Activated T-cell treated with anti-CD3 and anti-CD28 coated beads, Interleukin-2, amount 50 U/mL, for 72 hours (primary cell): Measurements from ENCODE around the gene CRACR2A. TPM values are rescaled to one million over a fixed set of nuclear protein-coding genes. Genes with fewer than 3 reads are reported as not detected.

Source experiments
- ATAC-seq, 2 donors: fragments of 150-1000 bp; cut with Tn5 transposase; replicated peaks in 1 of 2; 2 replicates each; pipeline ENCODE4 v1.10.0; 2021; ENCODE audit warnings: moderate library complexity in 2 of 2, mild to moderate bottlenecking in 1 of 2
- DNase-seq, 2 donors: peaks; one replicate each; pipeline ENCODE4 v3.0.0; 2021 to 2022; ENCODE audit warnings: mixed read lengths in 1 of 2
- H3K27ac Mint-ChIP-seq: one replicate; pipeline ENCODE4 v1.8.0; 2022; ENCODE audit warnings: mild to moderate bottlenecking, moderate library complexity, mixed read lengths
- H3K27me3 Mint-ChIP-seq: one replicate; pipeline ENCODE4 v1.8.0; 2022; ENCODE audit warnings: low read depth, mixed read lengths
- H3K36me3 Mint-ChIP-seq, 2 donors: one replicate each; pipeline ENCODE4 v1.8.0; 2022; ENCODE audit warnings: mixed read lengths in 2 of 2, mild to moderate bottlenecking in 1 of 2; ENCODE audit not compliant: insufficient read depth in 2 of 2
- H3K4me1 Mint-ChIP-seq: one replicate; pipeline ENCODE4 v1.8.0; 2022; ENCODE audit warnings: low read depth, mixed read lengths
- H3K4me3 Mint-ChIP-seq, 2 donors: one replicate each; pipeline ENCODE4 v1.8.0; 2022; ENCODE audit warnings: mild to moderate bottlenecking in 2 of 2, mixed read lengths in 2 of 2, moderate library complexity in 2 of 2
- H3K9me3 Mint-ChIP-seq, 2 donors: one replicate each; pipeline ENCODE4 v1.8.0; 2022; ENCODE audit warnings: mixed read lengths in 2 of 2
- total RNA-seq, 2 donors: library from RNA; stranded (reverse); gene quantifications; one replicate each; pipeline ENCODE4 v1.2.3, GENCODE V29; 2022

CRACR2A gene
- total RNA-seq, 2 donors from 2014 or later, result 20.0 to 25.5 TPM

- Mint-ChIP-seq H3K9me3 (no peaks in the 10 kb centered on the region), H3K27ac (no peak overlapping the region), H3K4me3 (no peak overlapping the region), H3K4me1 (peaks cover 12% of the 10 kb centered on the region), H3K36me3 (no peaks in the 10 kb centered on the region), H3K27me3 (no peaks in the 10 kb centered on the region)
- ATAC-seq, result no peak
- no peak for DNase-seq
These were observed 119.5 kb downstream of the CRACR2A start for GRCh38 chr12:3633396-3633795.

- H3K27ac Mint-ChIP-seq, result peak overlapping the region; percentile 65
- peak overlapping the region in 1 of 2 donors; percentile 59 for H3K4me3 Mint-ChIP-seq
- H3K27me3 Mint-ChIP-seq, result no peaks in the 10 kb centered on the region
- peaks cover 12% of the 10 kb centered on the region for H3K4me1 Mint-ChIP-seq
- DNase-seq (no peak), ATAC-seq (peak; percentile 29 to 49)
- H3K36me3 Mint-ChIP-seq, result no peaks in the 10 kb centered on the region
- H3K9me3 Mint-ChIP-seq, result no peaks in the 10 kb centered on the region
These were observed 120.2 kb downstream of the CRACR2A start for GRCh38 chr12:3632754-3633153.

- no peaks in the 10 kb centered on the region for H3K27me3 Mint-ChIP-seq
- peak; percentile 84 to 88 for ATAC-seq
- no peaks in the 10 kb centered on the region for H3K36me3 Mint-ChIP-seq
- H3K4me3 Mint-ChIP-seq, result peak overlapping the region in 1 of 2 donors; percentile 59
- no peaks in the 10 kb centered on the region for H3K9me3 Mint-ChIP-seq
- H3K27ac Mint-ChIP-seq, result peak overlapping the region; percentile 21
- H3K4me1 Mint-ChIP-seq, result peaks cover 12% of the 10 kb centered on the region
- peak; percentile 41 to 42 for DNase-seq
These were observed 120.7 kb downstream of the CRACR2A start for GRCh38 chr12:3632256-3632655.

GRCh38 chr12:3631759-3632158 is 121.2 kb downstream of the CRACR2A start:
- peak; percentile 32 to 35 for ATAC-seq
- Mint-ChIP-seq H3K4me3 (no peak overlapping the region), H3K36me3 (no peaks in the 10 kb centered on the region), H3K27ac (peak overlapping the region; percentile 21), H3K27me3 (no peaks in the 10 kb centered on the region), H3K4me1 (peaks cover 12% of the 10 kb centered on the region), H3K9me3 (no peaks in the 10 kb centered on the region)
- DNase-seq, result no peak

- peaks cover under 1 to 3% of the 10 kb centered on the region in 2 donors for H3K36me3 Mint-ChIP-seq
- H3K4me1 Mint-ChIP-seq, result peaks cover 12% of the 10 kb centered on the region
- no peak for ATAC-seq
These were observed 121.7 kb downstream of the CRACR2A start for GRCh38 chr12:3631272-3631637.

GRCh38 chr12:3630621-3631271 is 122.2 kb downstream of the CRACR2A start:
- no peak overlapping the region for H3K27ac Mint-ChIP-seq
- H3K27me3 Mint-ChIP-seq, result no peaks in the 10 kb centered on the region
- H3K36me3 Mint-ChIP-seq, result peaks cover 2 to 3% of the 10 kb centered on the region in 2 donors
- no peaks in the 10 kb centered on the region for H3K9me3 Mint-ChIP-seq
- DNase-seq, result no peak
- peaks cover 12% of the 10 kb centered on the region for H3K4me1 Mint-ChIP-seq
- no peak for ATAC-seq
- no peak overlapping the region for H3K4me3 Mint-ChIP-seq

More at GRCh38 chr12:3631272-3631637, 121.7 kb downstream of the CRACR2A start:
- no peak for DNase-seq
- H3K27me3 Mint-ChIP-seq, result no peaks in the 10 kb centered on the region
- no peaks in the 10 kb centered on the region for H3K9me3 Mint-ChIP-seq
- H3K4me3 Mint-ChIP-seq, result no peak overlapping the region
- no peak overlapping the region for H3K27ac Mint-ChIP-seq

GRCh38 chr12:3630111-3630510 is 122.8 kb downstream of the CRACR2A start:
- DNase-seq, result no peak
- no peak overlapping the region for H3K4me3 Mint-ChIP-seq
- H3K27me3 Mint-ChIP-seq, result no peaks in the 10 kb centered on the region
- no peak for ATAC-seq
- H3K9me3 Mint-ChIP-seq, result no peaks in the 10 kb centered on the region
- peaks cover 2 to 3% of the 10 kb centered on the region in 2 donors for H3K36me3 Mint-ChIP-seq
- no peak overlapping the region for H3K27ac Mint-ChIP-seq
- H3K4me1 Mint-ChIP-seq, result peaks cover 12% of the 10 kb centered on the region

- peaks cover 12% of the 10 kb centered on the region for H3K4me1 Mint-ChIP-seq
- no peak overlapping the region for H3K4me3 Mint-ChIP-seq
- H3K36me3 Mint-ChIP-seq, result peaks cover 2 to 3% of the 10 kb centered on the region in 2 donors
- H3K9me3 Mint-ChIP-seq, result no peaks in the 10 kb centered on the region
- no peaks in the 10 kb centered on the region for H3K27me3 Mint-ChIP-seq
- ATAC-seq, result no peak
- H3K27ac Mint-ChIP-seq, result no peak overlapping the region
- DNase-seq, result no peak
These were observed 123.7 kb downstream of the CRACR2A start for GRCh38 chr12:3629057-3629830.

GRCh38 chr12:3628629-3629028 is 124.3 kb downstream of the CRACR2A start:
- Mint-ChIP-seq H3K9me3 (no peaks in the 10 kb centered on the region), H3K27ac (no peak overlapping the region), H3K36me3 (peaks cover 2 to 3% of the 10 kb centered on the region in 2 donors), H3K4me3 (no peak overlapping the region), H3K27me3 (no peaks in the 10 kb centered on the region), H3K4me1 (peaks cover 12% of the 10 kb centered on the region)
- DNase-seq (no peak), ATAC-seq (no peak)

- Mint-ChIP-seq H3K36me3 (peaks cover 2 to 3% of the 10 kb centered on the region in 2 donors), H3K4me3 (no peak overlapping the region), H3K4me1 (peaks cover 14% of the 10 kb centered on the region), H3K9me3 (no peaks in the 10 kb centered on the region), H3K27ac (no peak overlapping the region), H3K27me3 (no peaks in the 10 kb centered on the region)
- DNase-seq, result no peak
- ATAC-seq, result no peak
These were observed 125.6 kb downstream of the CRACR2A start for GRCh38 chr12:3627336-3627735.

- Mint-ChIP-seq H3K27me3 (no peaks in the 10 kb centered on the region), H3K36me3 (peaks cover 4 to 6% of the 10 kb centered on the region in 2 donors), H3K9me3 (no peaks in the 10 kb centered on the region), H3K27ac (no peak overlapping the region), H3K4me1 (peaks cover 15% of the 10 kb centered on the region), H3K4me3 (no peak overlapping the region)
- ATAC-seq, result no peak
- no peak for DNase-seq
These were observed 128.6 kb downstream of the CRACR2A start for GRCh38 chr12:3624273-3624672.

GRCh38 chr12:3622822-3623690 is 129.9 kb downstream of the CRACR2A start:
- ATAC-seq, result no peak
- Mint-ChIP-seq H3K4me1 (peaks cover 15% of the 10 kb centered on the region), H3K27me3 (no peaks in the 10 kb centered on the region), H3K27ac (no peak overlapping the region), H3K9me3 (no peaks in the 10 kb centered on the region), H3K36me3 (peaks cover 4 to 6% of the 10 kb centered on the region in 2 donors), H3K4me3 (no peak overlapping the region)
- no peak for DNase-seq
